ENCODE results near the gene SPTLC3. TPM values are rescaled to one million over a fixed set of nuclear protein-coding genes. Genes with fewer than 3 reads are reported as not detected.
A peak's percentile ranks its signal among the peaks of the same experiment; 100 is the strongest.

SPTLC3 gene
- total RNA-seq, 2 experiments from 2014 or later = not detected

- Histone ChIP-seq H3K9me2 (ENCODE audit: insufficient read depth, low read length) (no peaks in the 10 kb centered on the region), H3K4me1 (ENCODE audit: insufficient read depth, low read length, poor library complexity, severe bottlenecking) (no peaks in the 10 kb centered on the region), H3K27ac (ENCODE audit: low read depth, low read length, poor library complexity, severe bottlenecking) (no peak overlapping the region), H3K4me2 (ENCODE audit: low read length) (no peak overlapping the region), H3K79me2 (ENCODE audit: insufficient read depth, low read depth, low read length) (no peaks in the 10 kb centered on the region), H3K9me3 (ENCODE audit: low read length) (no peaks in the 10 kb centered on the region), H3K36me3 (ENCODE audit: insufficient read depth, low read length) (no peaks in the 10 kb centered on the region), H3K4me3 (ENCODE audit: low read depth, low read length, poor library complexity, severe bottlenecking) (no peak overlapping the region), H4K20me1 (ENCODE audit: insufficient read depth, low read length) (no peaks in the 10 kb centered on the region), H2AFZ (ENCODE audit: low read length) (no peak overlapping the region)
- POLR2A ChIA-PET = no interaction called here
- intact Hi-C loops (cut with micrococcal nuclease; ENCODE audit: unreplicated experiment) = no loop called here
- DNase-seq (ENCODE audit: low spot score) = no peak
- CTCF ChIA-PET (ENCODE audit: unreplicated experiment) = no interaction called here
- no peak for TF ChIP-seq EZH2phosphoT487 (IDR thresholded peaks at IDR 0.05; ENCODE audit: borderline replicate concordance, low read depth, low read length)
- no TSS peak for BruUV-seq (replicated peaks)
Measured at GRCh38 chr20:12968472-12968871, 40.3 kb upstream of the SPTLC3 start.

GRCh38 chr20:12969071-12969669, 39.6 kb upstream of the SPTLC3 start:
- ChIA-PET POLR2A (no interaction called here), CTCF (ENCODE audit: unreplicated experiment) (no interaction called here)
- no peaks in the 10 kb centered on the region for H4K20me1 ChIP-seq (ENCODE audit: insufficient read depth, low read length)
- no peaks in the 10 kb centered on the region for H3K36me3 ChIP-seq (ENCODE audit: insufficient read depth, low read length)
- no peak overlapping the region for H3K27ac ChIP-seq (ENCODE audit: low read depth, low read length, poor library complexity, severe bottlenecking)
- no peak overlapping the region for H2AFZ ChIP-seq (ENCODE audit: low read length)
- H3K4me3 ChIP-seq (ENCODE audit: low read depth, low read length, poor library complexity, severe bottlenecking) = no peak overlapping the region
- no peak for DNase-seq (ENCODE audit: low spot score)
- H3K4me2 ChIP-seq (ENCODE audit: low read length) = no peak overlapping the region
- no peaks in the 10 kb centered on the region for H3K9me2 ChIP-seq (ENCODE audit: insufficient read depth, low read length)
- H3K79me2 ChIP-seq (ENCODE audit: insufficient read depth, low read depth, low read length) = no peaks in the 10 kb centered on the region
- no peak for TF ChIP-seq EZH2phosphoT487 (IDR thresholded peaks at IDR 0.05; ENCODE audit: borderline replicate concordance, low read depth, low read length)
- no peak for TF ChIP-seq CTCF (conservative IDR thresholded peaks at IDR 0.05; ENCODE audit: low read length)
- intact Hi-C loops (cut with micrococcal nuclease; ENCODE audit: unreplicated experiment) = no loop called here
- no peaks in the 10 kb centered on the region for H3K4me1 ChIP-seq (ENCODE audit: insufficient read depth, low read length, poor library complexity, severe bottlenecking)
- no TSS peak for BruUV-seq (replicated peaks)
- no peaks in the 10 kb centered on the region for H3K9me3 ChIP-seq (ENCODE audit: low read length)

DNA sequence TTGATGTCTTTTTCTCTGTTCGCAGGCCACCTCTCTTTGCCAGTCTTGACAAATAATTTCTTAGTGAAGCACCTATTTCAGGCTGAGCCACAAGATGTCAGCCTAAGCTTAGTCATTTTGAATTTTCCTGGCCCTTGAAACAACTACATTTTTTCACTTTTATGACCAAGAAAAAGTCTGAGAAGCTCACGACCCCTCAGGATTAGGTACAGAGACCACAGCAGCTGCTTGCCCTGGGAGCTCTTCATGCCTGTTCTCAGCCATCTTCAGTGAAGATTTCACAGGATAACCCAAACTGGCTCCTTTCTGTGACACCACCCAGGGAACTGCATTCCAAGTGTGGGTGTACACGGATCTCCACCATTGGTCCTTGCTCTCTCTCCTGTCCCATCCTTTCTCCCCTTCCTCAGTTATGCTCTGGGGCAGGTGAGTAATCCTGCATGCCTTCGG, 38.4 kb upstream of the SPTLC3 start:
- no peaks in the 10 kb centered on the region for H4K20me1 ChIP-seq (ENCODE audit: insufficient read depth, low read length)
- ChIA-PET POLR2A (interaction anchor here (1.0 kb wide), 1 partner anchor 14 kb away, joined by 4 read pairs; no protein-coding TSS in a partner anchor), CTCF (ENCODE audit: unreplicated experiment) (no interaction called here)
- H3K4me3 ChIP-seq (ENCODE audit: low read depth, low read length, poor library complexity, severe bottlenecking) = no peak overlapping the region
- no peaks in the 10 kb centered on the region for H3K36me3 ChIP-seq (ENCODE audit: insufficient read depth, low read length)
- H3K27ac ChIP-seq (ENCODE audit: low read depth, low read length, poor library complexity, severe bottlenecking) = no peak overlapping the region
- H3K9me2 ChIP-seq (ENCODE audit: insufficient read depth, low read length) = no peaks in the 10 kb centered on the region
- no peak overlapping the region for H3K4me2 ChIP-seq (ENCODE audit: low read length)
- TF ChIP-seq EZH2phosphoT487 (IDR thresholded peaks at IDR 0.05; ENCODE audit: borderline replicate concordance, low read depth, low read length) (no peak), CTCF (conservative IDR thresholded peaks at IDR 0.05; ENCODE audit: low read length) (peak; percentile 70)
- BruUV-seq (replicated peaks) = no TSS peak
- peak; percentile 11 for DNase-seq (ENCODE audit: low spot score)
- intact Hi-C loops (cut with micrococcal nuclease; ENCODE audit: unreplicated experiment) = loop anchor here (1.0 kb wide), 1 partner anchor 136 kb away; no protein-coding TSS in a partner anchor
- no peaks in the 10 kb centered on the region for H3K4me1 ChIP-seq (ENCODE audit: insufficient read depth, low read length, poor library complexity, severe bottlenecking)
- no peaks in the 10 kb centered on the region for H3K9me3 ChIP-seq (ENCODE audit: low read length)
- no peaks in the 10 kb centered on the region for H3K79me2 ChIP-seq (ENCODE audit: insufficient read depth, low read depth, low read length)
- H2AFZ ChIP-seq (ENCODE audit: low read length) = no peak overlapping the region
